HEK293 (cell line): ENCODE results near the gene GABBR2.

Experiments
- CTCF ChIA-PET: fragments of 350-600 bp; formaldehyde crosslinking; extraction: SDS; loops from one replicate; lab custom pipeline; 2021; ENCODE audit warnings: antibody characterized with exemption; lab: Yijun Ruan, JAX
- POLR2A ChIA-PET: fragments of 300-600 bp; formaldehyde crosslinking; extraction: SDS; loops from one replicate; lab custom pipeline; 2020; ENCODE audit warnings: antibody characterized with exemption, inconsistent platforms; lab: Yijun Ruan, JAX
- H3K27ac ChIP-seq: fragments of 200-500 bp; sonication (Bioruptor generic); 2 replicates; pipeline ENCODE4 v1.5.1; 2014; ENCODE audit warnings: low read depth, low read length, control low read depth, inconsistent platforms; ENCODE audit errors: extremely low read depth
- H3K36me3 ChIP-seq, 2 experiments: fragments of 200-500 bp in 1 of 2; sonication (Bioruptor generic) in 1 of 2; 1 replicate in 1 of 2; 2 replicates in 1 of 2; pipeline ENCODE4 v1.5.1; 2014 to 2017; ENCODE audit warnings: inconsistent platforms in 2 of 2, low read length in 2 of 2; ENCODE audit not compliant: control insufficient read depth in 2 of 2, insufficient read depth in 1 of 2
- H3K4me1 ChIP-seq: fragments of 200-500 bp; sonication (Bioruptor generic); 2 replicates; pipeline ENCODE4 v1.5.1; 2014; ENCODE audit warnings: mild to moderate bottlenecking, low read length, inconsistent platforms; ENCODE audit not compliant: control insufficient read depth, insufficient read depth
- H3K4me3 ChIP-seq: 2 replicates; pipeline ENCODE4 v1.5.1; 2011; ENCODE audit warnings: low read depth, mild to moderate bottlenecking, control low read depth, low read length, moderate library complexity
- H3K9me3 ChIP-seq: fragments of 200-500 bp; sonication (Bioruptor generic); 2 replicates; pipeline ENCODE4 v1.5.1; 2014; ENCODE audit warnings: low read depth, low read length, inconsistent platforms; ENCODE audit not compliant: control insufficient read depth, insufficient read depth
- BCL11A ChIP-seq: fragments of 450-650 bp; formaldehyde crosslinking; IDR thresholded peaks from 2 replicates; pipeline ENCODE4 v1.5.1; 2016; ENCODE audit warnings: low read depth, missing biosample characterization, missing genetic modification characterization
- HOXA7 ChIP-seq: sonication (generic); formaldehyde crosslinking; IDR thresholded peaks from 2 replicates; pipeline ENCODE4 v1.8.1; 2022; ENCODE audit warnings: missing genetic modification reagents, borderline replicate concordance
- HOXD13 ChIP-seq: sonication (generic); formaldehyde crosslinking; IDR thresholded peaks from 2 replicates; pipeline ENCODE4 v1.8.0; 2022; ENCODE audit warnings: missing genetic modification reagents, borderline replicate concordance
- MZF1 ChIP-seq: fragments of 450-650 bp; formaldehyde crosslinking; IDR thresholded peaks from 2 replicates; pipeline ENCODE4 v1.5.1; 2017; ENCODE audit warnings: missing biosample characterization, missing genetic modification characterization, borderline replicate concordance
- SP3 ChIP-seq: fragments of 450-650 bp; formaldehyde crosslinking; IDR thresholded peaks from 2 replicates; pipeline ENCODE4 v1.5.1; 2016; ENCODE audit warnings: missing biosample characterization, missing genetic modification characterization
- SP7 ChIP-seq: fragments of 450-650 bp; formaldehyde crosslinking; IDR thresholded peaks from 2 replicates; pipeline ENCODE4 v1.5.1; 2016; ENCODE audit warnings: missing biosample characterization, missing genetic modification characterization
- YY1 ChIP-seq: fragments of 450-650 bp; formaldehyde crosslinking; IDR thresholded peaks from 2 replicates; pipeline ENCODE4 v1.5.1; 2018; ENCODE audit warnings: missing biosample characterization, missing genetic modification characterization
- ZBTB7A ChIP-seq: fragments of 450-650 bp; formaldehyde crosslinking; IDR thresholded peaks from 2 replicates; pipeline ENCODE4 v1.5.1; 2016; ENCODE audit warnings: low read depth, missing biosample characterization, missing genetic modification characterization
- ZNF146 ChIP-seq: fragments of 450-650 bp; formaldehyde crosslinking; IDR thresholded peaks from 2 replicates; pipeline ENCODE4 v1.5.1; 2016; ENCODE audit warnings: missing biosample characterization, missing genetic modification characterization
- ZNF157 ChIP-seq: fragments of 450-650 bp; formaldehyde crosslinking; IDR thresholded peaks from 2 replicates; pipeline ENCODE4 v1.5.1; 2016; ENCODE audit warnings: missing biosample characterization, missing genetic modification characterization
- ZNF174 ChIP-seq: fragments of 450-650 bp; formaldehyde crosslinking; IDR thresholded peaks from 2 replicates; pipeline ENCODE4 v1.5.0; 2017; ENCODE audit warnings: missing biosample characterization, mild to moderate bottlenecking, missing genetic modification characterization
- ZNF223 ChIP-seq: fragments of 450-650 bp; formaldehyde crosslinking; IDR thresholded peaks from 2 replicates; pipeline ENCODE4 v1.5.1; 2016; ENCODE audit warnings: missing biosample characterization, missing genetic modification characterization
- ZNF292 ChIP-seq: fragments of 450-650 bp; formaldehyde crosslinking; IDR thresholded peaks from 2 replicates; pipeline ENCODE4 v1.5.1; 2016; ENCODE audit warnings: low read depth, missing biosample characterization, missing genetic modification characterization, borderline replicate concordance
- ZNF747 ChIP-seq: fragments of 450-650 bp; formaldehyde crosslinking; IDR thresholded peaks from 2 replicates; pipeline ENCODE4 v1.5.1; 2016; ENCODE audit warnings: missing biosample characterization, missing genetic modification characterization
- ZSCAN23 ChIP-seq: fragments of 450-650 bp; formaldehyde crosslinking; IDR thresholded peaks from 2 replicates; pipeline ENCODE4 v1.5.1; 2016; ENCODE audit warnings: missing biosample characterization, missing genetic modification characterization
- TF ChIP-seq, protein P1 (sequence below): fragments of 450-650 bp; formaldehyde crosslinking; IDR thresholded peaks from 2 replicates; pipeline ENCODE4 v1.5.1; 2016; ENCODE audit warnings: missing biosample characterization, missing genetic modification characterization
- TF ChIP-seq, protein P2 (sequence below): fragments of 450-650 bp; formaldehyde crosslinking; IDR thresholded peaks from 2 replicates; pipeline ENCODE4 v1.5.1; 2017; ENCODE audit warnings: missing biosample characterization, missing genetic modification characterization
- TF ChIP-seq, protein P3 (sequence below): fragments of 450-650 bp; formaldehyde crosslinking; IDR thresholded peaks from 2 replicates; pipeline ENCODE4 v1.5.1; 2016; ENCODE audit warnings: missing biosample characterization, missing genetic modification characterization
- TF ChIP-seq, protein P4 (sequence below): fragments of 450-650 bp; IDR thresholded peaks from 2 replicates; pipeline ENCODE4 v1.5.1; 2018; ENCODE audit warnings: missing biosample characterization, mild to moderate bottlenecking, missing genetic modification characterization
- TF ChIP-seq, protein P5 (sequence below): fragments of 450-650 bp; formaldehyde crosslinking; IDR thresholded peaks from 2 replicates; pipeline ENCODE4 v1.5.1; 2016; ENCODE audit warnings: missing biosample characterization, missing genetic modification characterization

GABBR2 gene

DNA sequence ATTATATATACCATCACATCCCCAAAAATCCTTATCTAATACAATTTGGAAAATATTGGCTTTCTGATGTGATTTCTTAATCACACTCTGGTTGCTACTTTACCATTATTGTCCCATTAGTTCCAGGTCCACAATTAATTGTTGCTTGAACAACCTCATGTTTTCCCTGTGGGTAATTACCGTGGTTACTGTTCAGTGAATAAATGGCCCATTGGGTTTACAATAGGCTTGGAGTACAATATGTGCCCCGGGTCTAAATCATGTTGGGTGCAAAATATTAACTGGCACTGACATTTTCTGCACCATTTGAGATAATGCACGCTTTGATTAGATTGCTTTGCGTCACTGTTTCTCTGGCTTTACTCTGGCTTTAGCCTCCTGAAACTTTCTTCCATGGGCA, 163.7 kb downstream of the GABBR2 start:
- POLR2A ChIA-PET: no interaction called here
- TF ChIP-seq ZSCAN23 (tag by site-specific recombination): no peak
- no peak for TF ChIP-seq ZNF174 (tag by site-specific recombination)
- TF ChIP-seq YY1 (tag by site-specific recombination): no peak
- no peak for TF ChIP-seq HOXA7 (CRISPR knock-in tag)
- no peak for TF ChIP-seq ZNF223 (tag by site-specific recombination)
- TF ChIP-seq, protein P1, sequence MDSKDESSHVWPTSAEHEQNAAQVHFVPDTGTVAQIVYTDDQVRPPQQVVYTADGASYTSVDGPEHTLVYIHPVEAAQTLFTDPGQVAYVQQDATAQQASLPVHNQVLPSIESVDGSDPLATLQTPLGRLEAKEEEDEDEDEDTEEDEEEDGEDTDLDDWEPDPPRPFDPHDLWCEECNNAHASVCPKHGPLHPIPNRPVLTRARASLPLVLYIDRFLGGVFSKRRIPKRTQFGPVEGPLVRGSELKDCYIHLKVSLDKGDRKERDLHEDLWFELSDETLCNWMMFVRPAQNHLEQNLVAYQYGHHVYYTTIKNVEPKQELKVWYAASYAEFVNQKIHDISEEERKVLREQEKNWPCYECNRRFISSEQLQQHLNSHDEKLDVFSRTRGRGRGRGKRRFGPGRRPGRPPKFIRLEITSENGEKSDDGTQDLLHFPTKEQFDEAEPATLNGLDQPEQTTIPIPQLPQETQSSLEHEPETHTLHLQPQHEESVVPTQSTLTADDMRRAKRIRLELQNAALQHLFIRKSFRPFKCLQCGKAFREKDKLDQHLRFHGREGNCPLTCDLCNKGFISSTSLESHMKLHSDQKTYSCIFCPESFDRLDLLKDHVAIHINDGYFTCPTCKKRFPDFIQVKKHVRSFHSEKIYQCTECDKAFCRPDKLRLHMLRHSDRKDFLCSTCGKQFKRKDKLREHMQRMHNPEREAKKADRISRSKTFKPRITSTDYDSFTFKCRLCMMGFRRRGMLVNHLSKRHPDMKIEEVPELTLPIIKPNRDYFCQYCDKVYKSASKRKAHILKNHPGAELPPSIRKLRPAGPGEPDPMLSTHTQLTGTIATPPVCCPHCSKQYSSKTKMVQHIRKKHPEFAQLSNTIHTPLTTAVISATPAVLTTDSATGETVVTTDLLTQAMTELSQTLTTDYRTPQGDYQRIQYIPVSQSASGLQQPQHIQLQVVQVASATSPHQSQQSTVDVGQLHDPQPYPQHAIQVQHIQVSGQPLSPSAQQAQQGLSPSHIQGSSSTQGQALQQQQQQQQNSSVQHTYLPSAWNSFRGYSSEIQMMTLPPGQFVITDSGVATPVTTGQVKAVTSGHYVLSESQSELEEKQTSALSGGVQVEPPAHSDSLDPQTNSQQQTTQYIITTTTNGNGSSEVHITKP (tag by site-specific recombination): no peak
- no peak for TF ChIP-seq SP3
- TF ChIP-seq ZNF146 (tag by site-specific recombination): no peak
- TF ChIP-seq SP7 (tag by site-specific recombination): no peak
- TF ChIP-seq, all 188 proteins: peak for 0
- H3K9me3 ChIP-seq: no peaks in the 10 kb centered on the region
- H3K27ac ChIP-seq: no peak overlapping the region
- no peaks in the 10 kb centered on the region for H3K36me3 ChIP-seq
- CTCF ChIA-PET: interaction anchor here (1.9 kb wide), 1 partner anchor 9 kb away, joined by 11 read pairs; no protein-coding TSS in a partner anchor
- no peak overlapping the region for H3K4me3 ChIP-seq
- no peaks in the 10 kb centered on the region for H3K4me1 ChIP-seq

DNA sequence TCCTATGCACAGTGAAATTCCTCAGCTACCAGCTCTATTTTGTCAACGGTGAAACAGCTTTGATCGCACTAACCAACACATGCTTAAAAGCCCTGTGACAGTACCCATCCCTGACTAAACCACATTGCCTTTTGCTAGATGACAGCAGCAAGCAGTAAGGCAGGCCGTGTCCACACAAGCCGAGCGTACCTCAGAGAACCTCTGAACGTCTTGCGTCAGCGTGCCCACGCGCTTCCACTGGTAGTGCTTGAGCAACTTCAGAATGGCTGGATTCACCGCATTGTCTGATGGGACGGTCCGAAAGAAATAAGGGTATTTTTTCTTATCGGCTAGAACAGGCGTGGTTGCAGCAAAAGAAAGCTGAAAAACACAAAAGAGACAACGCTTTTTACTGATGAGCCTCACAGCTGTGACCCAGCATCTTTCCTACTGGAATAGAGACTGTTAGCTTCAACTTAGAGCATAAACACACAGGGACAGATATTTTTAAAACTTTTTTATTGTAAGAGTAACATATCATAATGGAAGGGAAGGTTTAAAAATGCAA, 167.0 kb downstream of the GABBR2 start:
- Histone ChIP-seq H3K4me3 (no peak overlapping the region), H3K27ac (no peak overlapping the region), H3K9me3 (no peaks in the 10 kb centered on the region), H3K36me3 (no peaks in the 10 kb centered on the region), H3K4me1 (no peaks in the 10 kb centered on the region)
- ChIA-PET CTCF (no interaction called here), POLR2A (interaction anchor here (0.6 kb wide), 1 partner anchor 285 kb away, joined by 4 read pairs; no protein-coding TSS in a partner anchor)
- TF ChIP-seq BCL11A (tag by site-specific recombination): no peak
- TF ChIP-seq, protein P2, sequence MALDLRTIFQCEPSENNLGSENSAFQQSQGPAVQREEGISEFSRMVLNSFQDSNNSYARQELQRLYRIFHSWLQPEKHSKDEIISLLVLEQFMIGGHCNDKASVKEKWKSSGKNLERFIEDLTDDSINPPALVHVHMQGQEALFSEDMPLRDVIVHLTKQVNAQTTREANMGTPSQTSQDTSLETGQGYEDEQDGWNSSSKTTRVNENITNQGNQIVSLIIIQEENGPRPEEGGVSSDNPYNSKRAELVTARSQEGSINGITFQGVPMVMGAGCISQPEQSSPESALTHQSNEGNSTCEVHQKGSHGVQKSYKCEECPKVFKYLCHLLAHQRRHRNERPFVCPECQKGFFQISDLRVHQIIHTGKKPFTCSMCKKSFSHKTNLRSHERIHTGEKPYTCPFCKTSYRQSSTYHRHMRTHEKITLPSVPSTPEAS (tag by site-specific recombination): no peak

DNA sequence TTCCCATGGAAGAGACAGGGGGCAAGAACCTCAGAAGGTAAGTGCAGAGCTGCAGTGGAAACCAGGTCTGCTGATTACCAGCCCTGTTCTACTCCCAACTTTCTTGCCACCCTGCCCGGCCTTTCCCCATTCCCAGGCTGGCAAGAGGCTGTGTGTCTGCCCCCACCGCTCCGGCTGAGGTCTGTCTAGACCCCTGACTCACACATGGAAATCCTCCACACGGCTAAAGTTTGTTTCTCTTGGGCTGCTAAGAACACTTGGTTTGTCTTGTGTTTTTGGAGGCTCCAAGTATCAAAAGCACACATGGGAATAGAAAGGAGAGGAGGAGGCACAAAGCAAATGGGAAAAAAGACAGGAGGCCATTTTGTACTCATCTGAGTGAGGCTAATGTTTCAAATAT, 168.3 kb downstream of the GABBR2 start:
- Histone ChIP-seq H3K36me3 (no peaks in the 10 kb centered on the region), H3K27ac (no peak overlapping the region), H3K4me3 (no peak overlapping the region), H3K9me3 (no peaks in the 10 kb centered on the region), H3K4me1 (no peaks in the 10 kb centered on the region)
- CTCF ChIA-PET: no interaction called here
- POLR2A ChIA-PET: no interaction called here
- TF ChIP-seq ZNF747 (tag by site-specific recombination): no peak
- TF ChIP-seq, protein P3, sequence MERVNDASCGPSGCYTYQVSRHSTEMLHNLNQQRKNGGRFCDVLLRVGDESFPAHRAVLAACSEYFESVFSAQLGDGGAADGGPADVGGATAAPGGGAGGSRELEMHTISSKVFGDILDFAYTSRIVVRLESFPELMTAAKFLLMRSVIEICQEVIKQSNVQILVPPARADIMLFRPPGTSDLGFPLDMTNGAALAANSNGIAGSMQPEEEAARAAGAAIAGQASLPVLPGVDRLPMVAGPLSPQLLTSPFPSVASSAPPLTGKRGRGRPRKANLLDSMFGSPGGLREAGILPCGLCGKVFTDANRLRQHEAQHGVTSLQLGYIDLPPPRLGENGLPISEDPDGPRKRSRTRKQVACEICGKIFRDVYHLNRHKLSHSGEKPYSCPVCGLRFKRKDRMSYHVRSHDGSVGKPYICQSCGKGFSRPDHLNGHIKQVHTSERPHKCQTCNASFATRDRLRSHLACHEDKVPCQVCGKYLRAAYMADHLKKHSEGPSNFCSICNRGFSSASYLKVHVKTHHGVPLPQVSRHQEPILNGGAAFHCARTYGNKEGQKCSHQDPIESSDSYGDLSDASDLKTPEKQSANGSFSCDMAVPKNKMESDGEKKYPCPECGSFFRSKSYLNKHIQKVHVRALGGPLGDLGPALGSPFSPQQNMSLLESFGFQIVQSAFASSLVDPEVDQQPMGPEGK (tag by site-specific recombination): no peak
- TF ChIP-seq ZNF292 (tag by site-specific recombination): no peak
- no peak for TF ChIP-seq ZNF157 (tag by site-specific recombination)
- TF ChIP-seq, protein P4, sequence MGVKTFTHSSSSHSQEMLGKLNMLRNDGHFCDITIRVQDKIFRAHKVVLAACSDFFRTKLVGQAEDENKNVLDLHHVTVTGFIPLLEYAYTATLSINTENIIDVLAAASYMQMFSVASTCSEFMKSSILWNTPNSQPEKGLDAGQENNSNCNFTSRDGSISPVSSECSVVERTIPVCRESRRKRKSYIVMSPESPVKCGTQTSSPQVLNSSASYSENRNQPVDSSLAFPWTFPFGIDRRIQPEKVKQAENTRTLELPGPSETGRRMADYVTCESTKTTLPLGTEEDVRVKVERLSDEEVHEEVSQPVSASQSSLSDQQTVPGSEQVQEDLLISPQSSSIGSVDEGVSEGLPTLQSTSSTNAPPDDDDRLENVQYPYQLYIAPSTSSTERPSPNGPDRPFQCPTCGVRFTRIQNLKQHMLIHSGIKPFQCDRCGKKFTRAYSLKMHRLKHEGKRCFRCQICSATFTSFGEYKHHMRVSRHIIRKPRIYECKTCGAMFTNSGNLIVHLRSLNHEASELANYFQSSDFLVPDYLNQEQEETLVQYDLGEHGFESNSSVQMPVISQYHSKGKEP (tag by site-specific recombination): no peak
- TF ChIP-seq MZF1: no peak
- no peak for TF ChIP-seq ZBTB7A
- TF ChIP-seq, protein P5, sequence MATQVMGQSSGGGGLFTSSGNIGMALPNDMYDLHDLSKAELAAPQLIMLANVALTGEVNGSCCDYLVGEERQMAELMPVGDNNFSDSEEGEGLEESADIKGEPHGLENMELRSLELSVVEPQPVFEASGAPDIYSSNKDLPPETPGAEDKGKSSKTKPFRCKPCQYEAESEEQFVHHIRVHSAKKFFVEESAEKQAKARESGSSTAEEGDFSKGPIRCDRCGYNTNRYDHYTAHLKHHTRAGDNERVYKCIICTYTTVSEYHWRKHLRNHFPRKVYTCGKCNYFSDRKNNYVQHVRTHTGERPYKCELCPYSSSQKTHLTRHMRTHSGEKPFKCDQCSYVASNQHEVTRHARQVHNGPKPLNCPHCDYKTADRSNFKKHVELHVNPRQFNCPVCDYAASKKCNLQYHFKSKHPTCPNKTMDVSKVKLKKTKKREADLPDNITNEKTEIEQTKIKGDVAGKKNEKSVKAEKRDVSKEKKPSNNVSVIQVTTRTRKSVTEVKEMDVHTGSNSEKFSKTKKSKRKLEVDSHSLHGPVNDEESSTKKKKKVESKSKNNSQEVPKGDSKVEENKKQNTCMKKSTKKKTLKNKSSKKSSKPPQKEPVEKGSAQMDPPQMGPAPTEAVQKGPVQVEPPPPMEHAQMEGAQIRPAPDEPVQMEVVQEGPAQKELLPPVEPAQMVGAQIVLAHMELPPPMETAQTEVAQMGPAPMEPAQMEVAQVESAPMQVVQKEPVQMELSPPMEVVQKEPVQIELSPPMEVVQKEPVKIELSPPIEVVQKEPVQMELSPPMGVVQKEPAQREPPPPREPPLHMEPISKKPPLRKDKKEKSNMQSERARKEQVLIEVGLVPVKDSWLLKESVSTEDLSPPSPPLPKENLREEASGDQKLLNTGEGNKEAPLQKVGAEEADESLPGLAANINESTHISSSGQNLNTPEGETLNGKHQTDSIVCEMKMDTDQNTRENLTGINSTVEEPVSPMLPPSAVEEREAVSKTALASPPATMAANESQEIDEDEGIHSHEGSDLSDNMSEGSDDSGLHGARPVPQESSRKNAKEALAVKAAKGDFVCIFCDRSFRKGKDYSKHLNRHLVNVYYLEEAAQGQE (tag by site-specific recombination): no peak
- no peak for TF ChIP-seq HOXD13 (CRISPR knock-in tag)
